Activated gamma-delta T cell treated with anti-CD3 and anti-CD28 coated beads, Interleukin-2, amount 50 U/mL, for 16 hours (primary cell): Measurements from ENCODE around the gene SOCS7.

Source experiments
- DNase-seq: peaks from one replicate; pipeline ENCODE4 v3.0.0-alpha.2; 2020; ENCODE audit warnings: low read depth

SOCS7 gene

DNA sequence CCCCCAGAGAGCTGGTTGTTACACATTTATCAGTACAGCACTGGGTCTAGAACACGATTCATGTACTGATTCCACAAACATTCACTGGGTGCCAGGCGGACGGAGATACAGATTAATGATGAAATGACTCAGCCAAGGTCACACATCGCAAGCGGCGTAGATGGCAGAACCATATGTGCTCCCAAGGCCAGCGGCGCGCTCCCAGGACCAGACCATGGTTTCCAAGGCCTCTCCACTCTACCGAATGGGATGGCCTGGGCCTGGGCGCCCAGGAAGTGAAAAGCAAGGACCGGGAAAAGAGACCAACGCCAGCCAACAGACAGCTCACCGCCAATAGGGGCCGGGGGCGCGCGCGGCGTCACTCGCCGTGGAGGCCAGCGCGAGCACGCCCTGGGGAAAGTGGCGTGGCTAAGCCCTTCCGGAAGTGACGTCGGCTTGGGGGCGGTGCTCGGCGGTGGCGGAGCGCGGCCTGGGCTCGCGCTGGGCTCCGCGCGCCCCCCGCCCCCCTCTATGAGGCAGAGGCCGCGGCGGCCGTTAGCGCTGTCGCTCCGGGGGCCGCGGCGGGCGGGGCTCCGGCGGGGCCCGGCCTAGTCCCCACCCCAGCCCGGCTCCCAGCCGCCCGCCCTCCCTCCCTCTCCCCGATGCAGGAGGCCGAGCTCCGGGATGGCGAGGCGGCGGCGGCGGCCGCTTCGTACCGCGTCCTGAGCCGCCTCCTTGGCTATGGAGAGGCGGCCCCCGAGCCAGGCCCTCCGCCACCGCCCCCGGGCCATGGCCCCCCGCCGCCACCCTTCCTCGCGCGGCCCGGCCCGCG lies at the start of gene SOCS7:
Gene SOCS7 (plus strand): TSS at position 433 of the 811 bp plus-strand sequence. CDS start 209 bp downstream, at position 642.
- peak; percentile 89 for DNase-seq

- DNase-seq, result no peak
Observed at GRCh38 chr17:38315497-38315896, 36.1 kb upstream of the SOCS7 start.

- DNase-seq, result no peak
Observed at GRCh38 chr17:38317081-38317480, 34.6 kb upstream of the SOCS7 start.

- DNase-seq, result no peak
Observed at GRCh38 chr17:38320482-38320881, 31.2 kb upstream of the SOCS7 start.

DNA sequence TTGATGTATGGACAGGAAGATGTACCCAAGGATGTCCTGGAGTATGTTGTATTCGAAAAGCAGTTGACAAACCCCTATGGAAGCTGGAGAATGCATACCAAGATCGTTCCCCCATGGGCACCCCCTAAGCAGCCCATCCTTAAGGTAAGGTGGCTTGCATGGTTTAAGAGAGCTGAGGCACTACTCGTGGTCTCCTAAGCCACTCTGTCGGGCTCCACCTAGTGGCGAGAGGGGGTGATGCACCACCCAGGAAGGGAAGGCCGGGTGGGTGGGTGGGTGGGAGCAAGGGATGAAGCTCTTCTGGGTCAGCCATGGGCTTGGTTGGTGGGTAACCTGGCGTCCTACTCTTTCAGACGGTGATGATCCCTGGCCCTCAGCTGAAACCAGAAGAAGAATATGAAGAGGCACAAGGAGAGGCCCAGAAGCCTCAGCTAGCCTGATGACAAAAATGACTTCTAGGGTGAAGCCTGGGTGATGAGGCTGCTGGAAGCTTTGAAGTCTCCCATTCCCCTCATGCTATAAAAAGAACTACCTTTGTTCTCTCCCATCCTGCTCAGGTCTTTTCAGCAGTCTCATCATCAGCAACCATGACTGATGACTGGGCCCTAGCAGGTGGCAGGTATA lies 29.4 kb upstream of the SOCS7 start:
- DNase-seq, result peak; percentile 70

- no peak for DNase-seq
Observed at GRCh38 chr17:38322897-38323296, 28.7 kb upstream of the SOCS7 start.

DNA sequence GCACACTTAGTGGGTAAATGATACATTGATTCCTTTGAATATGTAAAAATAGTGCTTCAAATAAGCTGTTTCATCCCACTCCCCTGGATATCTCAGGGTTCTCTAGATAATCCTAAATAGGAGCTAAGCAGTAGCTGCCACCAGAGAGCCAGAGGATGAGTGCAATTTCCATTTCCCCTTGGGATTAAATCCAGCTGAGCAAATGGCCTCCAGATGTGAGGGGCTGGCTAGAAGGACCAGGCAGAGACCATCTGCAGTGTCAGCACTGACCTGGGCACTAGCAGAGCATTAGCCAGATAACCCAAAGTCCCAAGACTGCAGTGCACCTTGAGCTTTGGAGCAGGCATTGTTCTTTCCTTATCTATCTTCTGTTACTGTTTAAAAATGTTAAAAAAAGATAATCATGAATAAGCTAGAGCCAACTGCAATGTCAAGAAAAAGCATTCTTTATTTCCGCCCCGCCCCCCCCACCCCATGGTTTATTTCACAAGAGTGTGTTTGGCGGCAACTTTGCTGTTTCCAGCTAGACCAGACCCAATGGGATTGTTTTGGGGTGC lies 27.4 kb upstream of the SOCS7 start:
- no peak for DNase-seq

DNA sequence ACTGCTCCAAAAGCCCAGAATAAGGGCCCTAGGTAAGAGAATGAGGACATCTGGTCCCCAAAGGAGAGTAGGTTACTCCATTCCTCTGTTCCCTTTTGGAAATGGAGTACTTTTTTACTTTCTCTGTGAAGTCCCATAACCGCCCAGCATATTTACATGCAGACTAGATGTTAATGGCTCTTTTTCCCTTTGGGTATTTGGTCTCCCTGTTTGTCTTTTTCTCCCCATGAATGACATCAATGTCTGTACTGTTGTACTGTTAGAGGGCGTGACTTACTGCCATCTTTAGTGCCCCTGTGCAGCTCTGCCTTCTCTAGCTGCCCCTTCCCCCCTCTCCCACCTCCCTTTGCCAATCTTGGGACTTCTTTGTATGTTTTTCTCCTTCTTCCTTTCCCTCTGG lies 26.9 kb upstream of the SOCS7 start:
- no peak for DNase-seq

DNA sequence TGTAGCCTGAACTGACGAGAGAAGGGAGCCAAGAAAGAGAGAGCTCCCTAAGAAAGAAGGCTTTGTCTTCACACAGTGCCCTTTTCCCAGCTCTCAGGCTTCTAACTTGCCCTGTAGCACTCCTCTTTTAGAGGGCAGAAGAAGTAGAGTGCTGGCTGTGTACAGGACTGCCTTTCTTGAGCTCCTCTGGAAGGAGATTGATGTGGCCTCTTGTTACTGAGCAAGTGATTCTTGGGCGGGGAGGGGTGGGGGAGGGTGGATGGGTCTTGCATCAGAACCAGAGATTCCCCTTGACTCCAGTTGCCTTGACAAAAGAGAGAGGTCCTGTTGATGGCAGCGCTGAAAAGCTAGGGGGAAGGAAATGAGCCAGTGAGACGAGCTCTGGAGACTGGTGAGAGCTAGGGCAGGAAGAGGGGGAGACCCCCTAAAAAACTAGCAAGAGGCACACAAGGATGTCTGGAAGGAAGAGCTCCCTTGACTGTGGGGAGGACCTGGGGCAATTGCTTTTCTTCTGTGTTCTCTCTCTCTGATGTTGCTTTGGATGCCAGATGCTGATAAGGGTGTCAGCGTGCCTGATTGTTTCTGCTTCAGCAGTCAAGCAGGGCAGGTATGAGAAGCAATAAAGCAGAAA lies 26.3 kb upstream of the SOCS7 start:
- no peak for DNase-seq

DNA sequence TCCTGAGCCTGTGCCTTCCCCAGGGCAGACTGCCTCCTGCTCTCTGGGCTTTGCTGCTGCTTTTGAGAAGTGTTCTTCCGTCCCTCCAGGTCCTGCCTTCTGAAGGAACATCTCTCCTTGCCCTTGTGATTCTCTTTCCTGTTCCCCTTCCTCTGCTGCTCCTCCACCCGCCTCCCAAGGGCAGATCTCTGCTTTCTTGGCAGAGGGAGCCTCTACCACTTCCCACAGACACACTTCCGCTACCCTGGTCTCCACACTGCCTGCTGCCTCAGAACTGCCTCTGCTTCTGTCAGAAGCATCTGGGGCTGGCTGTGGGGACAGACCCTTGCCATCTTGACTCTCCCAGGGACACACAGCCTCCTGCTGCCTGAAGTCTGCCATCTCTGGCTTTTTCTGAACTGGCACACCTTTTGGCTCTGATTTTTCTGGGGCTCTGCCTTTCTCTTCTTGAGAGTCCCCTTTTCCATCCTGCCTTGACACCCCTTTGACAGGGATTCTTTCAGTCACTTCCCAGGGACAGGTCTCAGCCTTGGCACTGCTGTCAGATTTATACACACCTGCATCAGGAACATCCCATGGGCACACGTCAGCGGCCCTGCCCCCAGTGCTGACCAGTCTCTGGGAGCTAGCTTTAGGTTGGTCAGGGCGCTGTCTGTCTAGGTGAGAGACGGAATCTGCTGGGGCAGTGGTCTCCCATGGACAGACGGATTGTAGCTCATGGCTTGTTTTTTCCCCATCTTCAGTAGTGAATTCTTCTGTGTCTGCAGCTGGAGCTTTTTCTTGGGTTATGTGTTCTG lies 24.4 kb upstream of the SOCS7 start:
- no peak for DNase-seq

GRCh38 chr17:38327936-38328335 lies 23.7 kb upstream of the SOCS7 start:
- DNase-seq, result no peak

DNA sequence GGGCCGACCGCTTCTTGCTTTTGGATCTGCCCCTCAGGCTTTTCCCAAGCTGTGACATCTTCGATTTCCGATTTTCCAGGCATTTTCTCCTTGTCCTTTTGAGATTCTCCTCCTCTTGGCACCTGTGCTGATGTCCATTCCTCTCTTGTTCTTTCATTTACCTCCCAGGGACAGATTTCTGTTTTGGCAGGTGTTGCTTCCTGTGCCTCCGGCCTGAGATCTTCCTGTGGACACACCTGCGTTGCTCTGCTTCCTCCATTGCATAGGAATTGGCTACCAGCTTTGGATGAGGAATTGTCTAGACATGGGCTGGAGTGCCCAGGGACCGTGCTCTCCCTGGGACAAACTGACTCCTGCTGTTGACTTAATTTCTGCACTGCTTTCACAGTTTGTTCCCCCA lies 23.0 kb upstream of the SOCS7 start:
- no peak for DNase-seq

DNA sequence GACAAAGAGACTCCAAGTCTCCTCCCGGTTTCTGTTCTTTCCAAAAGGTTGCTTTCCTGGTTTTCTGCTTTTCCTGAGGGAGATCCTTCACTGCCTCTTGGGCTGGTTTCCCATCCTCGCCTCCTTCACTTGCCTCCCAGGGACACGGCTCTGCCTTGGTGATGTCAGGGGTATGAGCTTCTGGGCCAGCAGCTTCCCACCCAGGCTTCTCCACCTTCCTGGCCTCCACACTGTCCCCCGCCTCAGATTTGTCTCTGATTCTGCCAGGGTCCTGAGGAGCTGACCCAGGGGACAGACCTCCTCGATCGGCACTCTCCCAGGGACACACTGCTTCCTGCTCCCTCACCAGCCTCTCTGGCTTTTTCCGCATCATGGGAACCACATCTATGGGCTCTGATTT lies 22.4 kb upstream of the SOCS7 start:
- no peak for DNase-seq

- no peak for DNase-seq
Observed at GRCh38 chr17:38329808-38330730, 21.6 kb upstream of the SOCS7 start.

DNA sequence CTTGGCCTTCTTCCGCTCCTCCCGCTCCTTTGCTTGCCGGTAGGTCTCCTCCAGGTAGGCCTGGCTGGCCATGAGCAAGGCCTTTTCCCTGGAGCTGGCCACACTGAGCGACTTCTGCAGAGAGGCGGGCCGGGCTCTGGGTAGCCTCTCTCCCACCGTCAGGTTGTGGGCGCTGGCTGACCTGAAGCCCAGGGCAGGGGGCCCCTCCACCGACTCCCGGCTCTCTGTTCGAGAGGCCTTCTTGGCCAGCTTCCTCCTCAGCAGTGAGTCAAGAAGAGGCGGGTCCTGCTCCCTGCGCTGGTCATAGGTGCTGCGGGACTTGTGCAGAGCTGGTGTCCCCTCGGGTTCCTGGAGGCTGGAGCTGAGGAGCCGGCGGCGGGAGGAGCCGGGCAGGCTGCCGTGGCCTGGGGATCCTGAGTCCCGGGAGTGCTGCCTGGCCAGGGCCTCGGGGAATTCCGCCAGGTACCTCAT lies 20.7 kb upstream of the SOCS7 start:
- DNase-seq, result no peak

DNA sequence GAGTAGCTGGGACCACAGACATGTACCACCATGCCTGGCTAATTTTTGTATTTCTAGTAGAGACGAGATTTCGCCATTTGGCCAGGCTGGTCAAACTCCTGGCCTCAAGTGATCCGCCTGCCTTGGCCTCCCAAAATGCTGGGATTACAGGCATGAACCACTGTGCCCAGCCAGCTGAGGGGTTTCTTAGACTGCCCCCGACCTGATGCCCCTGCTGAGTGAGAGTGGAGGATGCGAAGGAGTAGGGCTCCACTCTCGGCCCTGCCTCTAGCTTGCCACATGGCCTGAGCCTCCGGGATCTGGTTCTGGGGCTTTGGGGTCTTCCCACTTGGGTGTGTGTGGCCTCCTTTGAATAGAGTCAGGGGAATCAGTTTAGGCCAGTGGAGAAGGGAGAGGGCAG lies 18.9 kb upstream of the SOCS7 start:
- DNase-seq, result no peak

- no peak for DNase-seq
Observed at GRCh38 chr17:38333635-38334295, 17.9 kb upstream of the SOCS7 start.

DNA sequence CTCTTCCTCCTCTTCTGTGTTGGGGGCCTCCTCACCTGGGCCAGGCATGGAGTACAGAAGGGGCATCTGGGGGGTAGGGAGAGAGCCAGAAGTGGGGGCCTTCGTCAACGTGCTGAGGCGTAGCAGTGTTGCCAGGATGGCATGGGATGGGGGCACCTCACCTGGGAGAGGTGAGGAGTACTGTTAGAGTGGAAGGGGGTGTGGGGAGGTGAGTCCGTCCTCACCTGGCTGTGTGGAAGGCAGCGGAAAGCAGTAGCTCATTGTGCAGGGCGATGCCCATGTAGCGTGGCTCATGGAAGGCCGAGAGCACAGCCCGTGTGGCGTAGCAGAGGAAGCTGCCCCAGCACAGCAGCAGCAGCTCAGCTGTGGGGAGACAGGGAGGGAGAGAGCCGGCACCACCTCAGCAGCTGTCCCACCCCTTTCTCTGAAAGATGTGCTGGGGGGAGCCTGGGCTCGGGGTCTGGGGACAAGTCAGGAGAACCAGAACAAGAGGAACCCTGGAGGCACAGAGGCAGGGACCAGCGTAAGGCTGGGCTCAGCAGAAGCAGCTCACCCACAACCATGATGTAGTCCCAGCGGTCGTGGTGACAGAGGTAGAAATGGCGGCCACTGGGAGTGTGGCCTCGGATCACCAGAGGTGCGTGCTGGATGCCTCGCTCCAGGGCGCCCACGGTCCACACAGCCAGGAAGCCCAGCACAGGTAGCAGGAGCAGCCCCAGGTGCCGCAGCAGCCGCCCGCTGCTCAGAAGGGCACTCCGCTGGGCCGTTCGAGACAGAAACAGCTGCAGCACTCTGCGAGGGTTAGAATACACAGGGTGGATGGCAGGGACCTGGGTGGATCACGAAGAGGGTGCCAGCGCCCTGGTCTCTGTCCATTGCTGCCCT lies 16.9 kb upstream of the SOCS7 start:
- no peak for DNase-seq

DNA sequence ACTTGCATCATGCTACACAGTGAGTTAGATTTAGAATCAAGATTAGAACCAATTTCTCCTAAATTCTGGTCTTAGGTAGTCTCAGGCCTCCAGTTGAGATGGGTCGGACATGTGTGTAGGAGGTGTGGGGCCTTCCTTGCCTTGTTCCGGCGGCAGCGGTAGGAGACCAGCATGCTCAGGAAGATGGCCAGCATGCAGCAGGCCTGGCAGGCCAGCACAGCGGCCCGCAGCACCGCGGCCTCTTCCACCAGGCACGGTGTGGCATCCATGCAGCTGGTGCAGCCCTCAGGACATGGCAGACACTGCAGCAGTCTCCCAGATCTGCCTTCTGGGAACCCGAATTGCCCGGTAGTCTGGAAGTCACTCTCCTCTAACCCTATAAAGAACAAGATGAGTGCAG lies 14.8 kb upstream of the SOCS7 start:
- no peak for DNase-seq
